GM21619 (cell line): ENCODE measurements around the gene COMT.

Experiments
- ATAC-seq: cut with Tn5 transposase; IDR thresholded peaks from one replicate; pipeline ENCODE4 v1.9.1; 2021; ENCODE audit not compliant: unreplicated experiment

Gene COMT

GRCh38 chr22:19968450-19968891, 26.9 kb downstream of the COMT start:
- ATAC-seq = no peak

- ATAC-seq = no peak
These were observed 27.8 kb downstream of the COMT start for GRCh38 chr22:19969141-19969928.

- ATAC-seq = no peak
These were observed 28.5 kb downstream of the COMT start for GRCh38 chr22:19970031-19970478.

- no peak for ATAC-seq
These were observed 29.1 kb downstream of the COMT start for GRCh38 chr22:19970479-19971275.

GRCh38 chr22:19971276-19972124, 29.9 kb downstream of the COMT start:
- ATAC-seq = no peak

- no peak for ATAC-seq
These were observed 30.7 kb downstream of the COMT start for GRCh38 chr22:19972251-19972650.

- no peak for ATAC-seq
These were observed 31.3 kb downstream of the COMT start for GRCh38 chr22:19972652-19973550.

- no peak for ATAC-seq
These were observed 32.1 kb downstream of the COMT start for GRCh38 chr22:19973551-19974267.

GRCh38 chr22:19974268-19974861, 32.8 kb downstream of the COMT start:
- no peak for ATAC-seq

- ATAC-seq = no peak
These were observed 33.5 kb downstream of the COMT start for GRCh38 chr22:19974935-19975706.

GRCh38 chr22:19975707-19976035, 34.1 kb downstream of the COMT start:
- no peak for ATAC-seq

- no peak for ATAC-seq
These were observed 35.1 kb downstream of the COMT start for GRCh38 chr22:19976671-19977070.

- ATAC-seq = no peak
These were observed 36.0 kb downstream of the COMT start for GRCh38 chr22:19977296-19978243.

GRCh38 chr22:19978748-19979147, 37.2 kb downstream of the COMT start:
- ATAC-seq = no peak

GRCh38 chr22:19979712-19980493, 38.3 kb downstream of the COMT start:
- no peak for ATAC-seq

GRCh38 chr22:19980766-19981165, 39.2 kb downstream of the COMT start:
- ATAC-seq = no peak
